COLO668 (cell line): ENCODE data around the gene UFSP1.

Experiments used
- DNase-seq: peaks from one replicate; lab custom pipeline; 2025; ENCODE audit not compliant: unreplicated experiment; lab: John Stamatoyannopoulos, UW

UFSP1 gene

DNA sequence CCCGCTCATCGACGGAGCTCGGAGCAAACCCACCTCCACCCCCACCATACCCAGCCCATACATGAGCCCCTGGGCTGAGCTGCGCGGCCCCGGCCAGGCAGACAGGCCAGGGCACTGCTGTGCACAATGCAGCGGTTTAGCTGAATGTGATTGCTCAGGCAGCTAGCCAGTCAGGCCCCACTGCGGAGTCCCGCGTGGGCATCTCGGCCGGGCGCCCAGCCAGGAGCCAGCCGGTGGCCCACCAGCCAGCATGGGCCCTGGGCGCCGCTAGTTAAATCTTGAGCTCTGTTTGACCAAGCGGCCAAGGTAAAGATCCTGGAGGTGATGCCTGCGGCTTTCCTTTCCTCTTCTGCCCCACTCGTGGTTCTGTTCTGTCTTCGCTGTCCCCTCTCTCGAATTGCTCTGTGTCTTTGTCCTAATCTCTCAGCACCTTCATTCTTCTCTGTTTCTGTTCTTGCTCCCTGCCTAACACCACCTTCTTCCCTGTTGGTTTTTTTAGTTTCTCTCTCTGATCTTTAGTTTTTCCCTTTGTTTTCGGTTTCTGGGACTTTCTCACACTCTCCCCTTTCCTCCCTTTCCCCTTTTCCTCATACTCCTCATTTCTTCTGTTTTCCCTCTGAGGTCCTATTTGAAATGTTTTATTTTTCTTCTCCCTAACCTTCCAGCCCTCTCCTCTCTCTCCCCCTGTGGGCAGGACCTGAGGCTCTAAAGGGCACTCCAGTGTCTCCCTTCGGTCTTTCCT is 6.6 kb downstream of the UFSP1 start:
- no peak for DNase-seq

GRCh38 chr7:100882201-100882600 is 7.3 kb downstream of the UFSP1 start:
- no peak for DNase-seq

- DNase-seq, result no peak
Measured at GRCh38 chr7:100881136-100881535, 8.4 kb downstream of the UFSP1 start.

DNA sequence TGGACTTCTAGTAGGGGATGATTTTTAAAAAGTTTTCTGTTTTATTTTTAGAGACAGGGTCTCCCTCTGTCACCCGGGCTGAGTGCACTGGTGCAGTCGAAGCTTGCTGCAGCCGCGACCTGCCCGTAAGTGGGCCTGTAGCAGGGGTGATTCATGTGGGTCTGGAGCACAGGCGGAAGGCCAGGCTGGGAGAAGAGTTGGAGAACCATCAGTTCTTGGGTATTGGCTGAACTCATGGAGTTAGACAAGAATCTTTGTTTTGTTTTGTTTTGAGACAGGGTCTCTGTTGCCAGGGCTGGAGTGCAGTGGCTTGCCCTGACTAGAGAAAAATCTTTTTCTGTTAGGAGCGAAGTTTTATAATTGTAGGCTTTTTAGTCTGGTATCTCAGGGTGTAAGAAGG is 8.9 kb downstream of the UFSP1 start:
- DNase-seq, result no peak

DNA sequence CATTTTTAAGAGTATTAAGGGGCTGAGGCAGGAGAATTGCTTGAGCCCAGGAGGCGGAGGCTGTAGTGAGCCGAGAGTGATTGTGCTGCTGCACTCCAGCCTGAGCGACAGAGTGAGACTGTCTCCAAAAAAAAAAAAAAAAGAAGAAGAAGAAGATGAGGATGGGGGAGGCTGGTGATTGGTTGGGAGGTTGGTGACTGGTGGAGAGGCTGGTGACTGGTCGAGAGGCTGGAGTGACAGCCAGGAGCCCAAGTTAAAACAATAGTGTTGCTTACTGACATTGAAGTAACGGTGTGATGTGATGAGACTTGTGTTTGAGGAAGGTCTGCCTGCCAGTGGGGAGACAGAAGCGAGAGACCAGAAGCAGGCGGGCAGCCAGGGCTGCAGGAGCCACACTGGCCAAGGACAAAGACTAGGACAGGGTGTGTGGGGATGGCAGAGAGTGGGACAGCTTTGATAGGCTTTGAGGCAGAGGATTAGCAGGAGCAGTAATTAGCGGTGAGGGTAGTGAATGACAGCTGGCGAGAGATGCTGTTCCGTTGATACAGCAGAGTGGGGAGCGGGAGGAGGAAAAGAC is 9.7 kb downstream of the UFSP1 start:
- no peak for DNase-seq

GRCh38 chr7:100878685-100879084 is 10.8 kb downstream of the UFSP1 start:
- no peak for DNase-seq

DNA sequence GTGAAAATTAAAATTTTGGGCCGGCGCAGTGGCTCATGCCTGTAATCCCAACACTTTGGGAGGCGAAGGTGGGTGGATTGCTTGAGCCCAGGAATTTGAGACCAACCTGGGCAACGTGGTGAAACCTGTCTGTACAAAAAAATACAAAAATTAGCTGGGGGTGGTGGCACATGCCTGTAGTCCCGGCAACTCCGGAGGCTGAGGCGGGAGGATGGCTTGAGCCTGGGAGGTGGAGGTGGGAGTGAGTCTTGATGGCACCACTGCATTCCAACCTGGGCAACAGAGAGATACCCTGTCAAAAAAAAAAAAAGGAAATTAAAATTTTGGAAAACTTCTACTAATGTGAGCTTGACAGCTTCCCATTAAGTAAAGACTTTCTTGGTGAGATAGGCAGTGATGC is 11.5 kb downstream of the UFSP1 start:
- no peak for DNase-seq

DNA sequence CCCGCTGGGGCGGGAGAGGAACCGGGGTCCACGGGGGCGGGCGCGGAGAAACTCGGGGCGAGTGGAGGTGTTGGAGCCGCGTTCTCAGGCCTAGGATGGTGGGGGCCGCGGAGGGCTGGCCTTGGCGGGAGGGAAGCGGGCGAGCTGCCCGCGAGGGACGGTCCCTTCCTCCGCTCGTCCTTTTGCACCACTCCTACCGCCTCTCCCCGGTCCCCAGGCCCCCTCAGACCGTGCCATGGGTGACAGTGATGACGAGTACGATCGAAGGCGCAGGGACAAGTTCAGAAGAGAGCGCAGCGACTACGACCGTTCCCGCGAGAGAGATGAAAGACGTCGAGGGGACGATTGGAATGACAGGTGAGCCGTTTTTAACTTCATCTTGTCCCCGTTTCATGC is 14.2 kb downstream of the UFSP1 start:
- peak; percentile 48 for DNase-seq

DNA sequence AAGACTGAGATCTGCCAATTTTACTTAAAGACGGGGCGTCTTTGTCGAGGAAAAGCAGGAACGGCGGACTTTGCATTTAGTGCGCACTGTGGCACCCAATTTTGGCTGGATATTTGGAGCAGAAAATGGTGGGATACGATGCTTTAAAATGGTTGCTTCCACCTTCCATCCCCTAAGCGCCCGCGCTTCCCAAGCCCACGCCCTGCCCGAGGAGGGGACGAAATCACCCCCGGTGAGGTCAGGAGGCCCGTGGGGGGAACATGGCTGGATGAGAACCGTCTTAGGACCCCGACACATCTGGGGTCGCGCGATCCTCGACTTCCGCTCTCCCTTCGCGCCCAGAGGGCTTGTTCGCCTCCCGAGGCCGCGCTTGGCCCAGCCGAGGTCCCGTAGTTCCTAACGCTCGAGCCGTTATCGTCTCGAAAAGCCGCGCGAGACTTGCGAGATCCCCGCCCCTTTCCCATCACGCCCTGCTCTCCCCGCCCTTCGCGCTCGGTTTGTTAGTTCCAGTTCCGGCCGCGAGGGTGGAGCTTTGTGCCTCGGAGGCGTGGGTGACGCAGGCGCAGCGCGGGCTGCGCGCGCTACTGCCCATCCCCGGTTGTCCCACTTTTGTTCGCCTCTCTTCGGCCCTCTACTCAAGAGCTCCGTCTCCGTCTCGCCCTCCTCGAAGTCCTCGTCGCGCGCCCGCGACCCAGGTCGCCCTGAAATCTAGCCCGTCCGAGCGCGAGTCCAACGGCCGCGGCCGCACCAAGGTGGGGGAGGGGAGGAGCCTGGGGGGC is 14.7 kb downstream of the UFSP1 start, which contains the start of gene SRRT:
TSS of gene SRRT (plus strand) at position 527 of the 779 bp plus-strand sequence. CDS start 488 bp downstream, outside the sequence.
- DNase-seq, result peak; percentile 99

DNA sequence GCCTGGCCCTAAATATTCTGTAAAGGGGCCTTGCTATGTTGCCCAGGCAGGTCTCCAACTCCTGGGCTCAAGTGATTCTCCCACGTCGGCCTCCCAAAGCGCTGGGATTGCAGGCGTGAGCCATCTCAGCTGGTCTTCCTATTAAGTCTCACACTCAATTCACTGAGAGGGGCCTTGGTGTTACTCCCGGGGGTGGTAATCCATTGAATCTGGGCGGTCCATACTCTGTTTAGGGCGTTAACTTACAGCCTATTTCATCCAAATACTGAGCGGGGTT is 15.3 kb downstream of the UFSP1 start:
- no peak for DNase-seq

GRCh38 chr7:100873599-100874299 is 15.8 kb downstream of the UFSP1 start:
- no peak for DNase-seq

GRCh38 chr7:100867776-100868485 is 21.6 kb downstream of the UFSP1 start:
- DNase-seq, result no peak

DNA sequence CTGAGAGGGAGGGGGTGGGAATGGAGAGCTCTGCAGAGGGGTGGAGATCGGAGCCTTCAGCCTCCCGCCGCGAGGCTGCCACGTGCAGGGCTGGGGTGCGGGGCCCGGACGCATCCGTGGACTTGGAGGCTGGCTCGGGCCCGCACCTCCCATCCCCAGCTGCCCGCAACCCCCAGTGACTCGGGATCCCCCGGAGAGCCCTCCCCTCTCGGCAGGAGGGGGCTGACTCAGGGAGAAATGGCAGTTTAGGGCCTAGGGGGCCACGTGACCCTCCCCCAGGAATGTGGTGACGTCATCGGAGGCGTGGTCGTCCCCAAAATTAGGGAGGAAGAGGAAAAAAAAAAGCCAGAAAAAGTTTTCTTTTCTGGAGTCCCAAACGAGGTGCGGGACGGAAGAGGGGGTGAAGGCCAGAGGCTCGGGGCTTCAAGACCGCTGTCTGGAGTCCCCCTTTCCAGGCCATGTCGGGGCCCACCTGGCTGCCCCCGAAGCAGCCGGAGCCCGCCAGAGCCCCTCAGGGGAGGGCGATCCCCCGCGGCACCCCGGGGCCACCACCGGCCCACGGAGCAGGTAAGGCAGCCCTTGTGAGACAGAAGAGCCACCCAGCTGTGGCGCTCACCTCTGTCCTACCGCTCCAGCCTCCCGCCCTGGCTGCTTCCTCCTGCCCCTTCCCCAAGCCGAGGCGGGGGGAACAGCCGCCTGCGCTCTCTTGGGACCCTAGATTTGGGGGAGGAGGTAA is 22.3 kb downstream of the UFSP1 start, which contains the start of gene TRIP6:
TSS of gene TRIP6 (plus strand) at position 348 of the 736 bp plus-strand sequence. CDS start at position 459, 111 bp downstream.
- no peak for DNase-seq

DNA sequence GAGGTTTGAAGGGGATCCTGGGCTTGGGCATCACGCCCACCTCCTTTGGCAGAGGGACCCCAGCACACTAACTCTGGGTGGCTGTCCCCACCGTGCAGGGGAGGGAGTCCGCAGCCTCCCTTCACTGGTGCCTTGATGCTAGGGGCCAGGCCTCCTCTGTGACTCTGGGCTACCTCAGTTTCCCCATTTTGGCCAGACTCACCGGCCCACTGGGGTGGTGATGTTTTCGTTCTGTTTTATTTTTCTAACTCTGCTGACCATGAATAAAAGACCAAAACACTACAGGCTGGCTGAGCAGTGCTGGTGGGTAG is 22.8 kb downstream of the UFSP1 start:
- no peak for DNase-seq

DNA sequence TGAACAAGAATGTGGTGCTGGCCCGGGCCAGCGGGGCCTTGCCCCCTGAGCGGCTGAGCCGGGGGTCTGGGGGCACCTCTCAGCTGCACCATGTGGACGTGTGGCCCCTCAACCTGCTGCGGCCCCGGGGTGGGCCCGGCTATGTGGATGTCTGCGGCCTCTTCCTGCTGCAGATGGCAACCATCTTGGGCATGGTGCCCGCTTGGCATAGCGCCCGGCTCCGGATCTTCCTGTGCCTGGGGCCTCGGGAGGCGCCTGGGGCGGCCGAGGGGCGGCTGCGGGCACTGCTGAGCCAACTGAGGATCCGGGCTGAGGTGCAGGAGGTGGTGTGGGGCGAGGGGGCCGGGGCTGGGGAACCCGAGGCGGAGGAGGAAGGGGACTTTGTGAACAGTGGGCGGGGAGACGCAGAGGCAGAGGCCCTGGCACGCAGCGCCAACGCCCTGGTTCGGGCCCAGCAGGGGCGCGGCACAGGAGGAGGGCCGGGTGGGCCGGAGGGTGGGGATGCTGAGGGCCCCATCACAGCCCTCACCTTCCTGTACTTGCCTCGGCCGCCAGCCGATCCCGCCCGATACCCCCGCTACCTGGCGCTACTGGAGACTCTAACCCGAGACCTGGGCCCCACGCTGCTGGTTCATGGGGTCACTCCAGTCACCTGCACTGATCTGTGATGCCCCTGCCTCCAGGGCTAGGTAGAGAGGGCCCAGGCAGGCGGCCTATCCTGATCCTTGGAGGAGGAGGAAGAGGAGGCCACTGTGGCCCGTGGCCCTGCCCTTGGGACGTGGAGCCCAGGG is 23.4 kb downstream of the UFSP1 start:
- DNase-seq, result no peak

GRCh38 chr7:100865372-100865911 is 24.1 kb downstream of the UFSP1 start:
- DNase-seq, result no peak

DNA sequence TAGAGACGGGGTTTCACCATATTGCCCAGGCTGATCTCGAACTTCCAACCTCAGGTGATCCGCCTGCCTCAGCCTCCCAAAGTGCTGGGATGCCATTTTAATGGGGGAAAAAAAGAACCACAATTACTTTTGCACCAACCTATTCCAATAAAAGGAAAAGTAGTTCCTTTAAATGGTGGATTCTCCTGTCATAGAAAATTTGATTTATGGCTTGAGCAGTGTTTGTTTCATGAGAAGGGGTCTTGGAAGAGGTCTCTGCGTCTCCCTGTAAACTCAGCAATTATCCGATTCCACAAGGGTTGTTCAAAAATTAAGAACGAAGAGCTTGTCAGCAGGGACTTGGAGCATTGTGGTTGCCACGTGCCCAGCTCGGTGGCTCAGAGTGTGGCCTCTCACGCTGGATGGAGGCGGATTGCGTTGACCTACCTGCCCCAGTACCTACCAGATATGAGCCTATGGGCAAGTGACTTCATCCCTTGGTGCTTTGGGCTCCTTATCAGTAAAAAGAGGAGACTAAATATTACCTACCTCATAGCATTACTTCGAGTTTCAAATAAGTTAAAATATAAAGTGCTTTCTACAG is 25.2 kb downstream of the UFSP1 start:
- no peak for DNase-seq

- no peak for DNase-seq
Measured at GRCh38 chr7:100863406-100863950, 26.0 kb downstream of the UFSP1 start.

DNA sequence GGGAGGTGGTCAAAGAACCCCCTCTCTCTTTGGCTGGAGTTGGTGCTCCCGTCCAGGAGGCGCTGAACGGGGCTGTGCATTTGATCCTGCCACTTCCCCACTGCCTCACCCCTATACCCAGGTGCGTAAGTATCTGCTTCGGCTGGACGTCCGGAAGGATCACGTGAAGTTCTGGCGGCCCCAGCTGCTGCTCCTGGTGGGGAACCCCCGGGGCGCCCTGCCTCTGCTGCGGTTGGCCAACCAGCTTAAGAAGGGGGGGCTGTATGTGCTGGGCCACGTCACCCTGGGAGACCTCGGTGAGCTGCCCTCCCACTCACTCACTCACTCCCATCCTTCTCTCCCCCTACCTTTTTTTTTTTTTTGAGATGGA is 27.9 kb downstream of the UFSP1 start:
- DNase-seq, result no peak
